ENCODE results near the gene RNF215.

- TF ChIP-seq CTCF (IDR thresholded peaks at IDR 0.05; ENCODE audit: low read length) (no peak), EZH2 (optimal IDR thresholded peaks at IDR 0.05; ENCODE audit: low read depth, low read length) (no peak)
These were observed 40.7 kb upstream of the RNF215 start for GRCh38 chr22:30427871-30428270.
